ENCODE results near the gene CHRM5. TPM values are rescaled to one million over a fixed set of nuclear protein-coding genes. Genes with fewer than 3 reads are reported as not detected.
A peak's percentile ranks its signal among the peaks of the same experiment; 100 is the strongest.

Gene CHRM5
- total RNA-seq, 4 donors from 2014 or later = 0.21 to 0.98 (median 0.37) TPM

- peaks cover 0 to 18% (median 7%) of the 10 kb centered on the region in 4 donors for H3K4me1 ChIP-seq
- H3K9me3 ChIP-seq = no peaks in the 10 kb centered on the region
- 0% methylated on average over 33 to 60 of the region's 70 CpGs for WGBS, 2 donors
These were observed 70.0 kb downstream of the CHRM5 start for GRCh38 chr15:34038023-34038870.

GRCh38 chr15:34038871-34039789 lies 70.8 kb downstream of the CHRM5 start, which contains the start of gene AVEN:
Gene AVEN (minus strand): TSS chr15:34039204. CDS start chr15:34039046, 158 bp downstream.
- H3K4me1 ChIP-seq = peaks cover 0 to 18% (median 7%) of the 10 kb centered on the region in 4 donors
- peak within 1 kb of the TSS; percentile 62 to 89 (median 80) for H3K4me3 ChIP-seq
- WGBS, 2 donors = 1 to 4% methylated on average over 15 to 57 of the region's 82 CpGs
- H3K27ac ChIP-seq = peak within 1 kb of the TSS; percentile 89 to 93 (median 90)
- DNase-seq (ENCODE audit: low spot score in 2 of 2) = no peak
- no peaks in the 10 kb centered on the region for H3K9me3 ChIP-seq
- H3K27me3 ChIP-seq = no peaks in the 10 kb centered on the region
- peak in 1 of 5 experiments; percentile 0 for TF ChIP-seq CTCF (IDR thresholded peaks at IDR 0.05)
- TF ChIP-seq POLR2A (IDR thresholded peaks at IDR 0.05) = no peak
- TF ChIP-seq EP300 (IDR thresholded peaks at IDR 0.05) = no peak
- no peaks in the 10 kb centered on the region for H3K36me3 ChIP-seq

More at GRCh38 chr15:34038023-34038870, 70.0 kb downstream of the CHRM5 start:
- Histone ChIP-seq H3K27me3 (no peaks in the 10 kb centered on the region), H3K4me3 (peak overlapping the region; percentile 62 to 89 (median 80)), H3K36me3 (no peaks in the 10 kb centered on the region), H3K27ac (peak overlapping the region; percentile 89 to 93 (median 90))
- peak in 2 of 5 experiments; percentile 10 to 12 for TF ChIP-seq CTCF (IDR thresholded peaks at IDR 0.05)
- peak in 1 of 2 donors; percentile 51 for TF ChIP-seq EP300 (IDR thresholded peaks at IDR 0.05)
- peak; percentile 56 to 58 for TF ChIP-seq POLR2A (IDR thresholded peaks at IDR 0.05)
- DNase-seq (ENCODE audit: low spot score in 2 of 2) = peak; percentile 47 to 58

DNA sequence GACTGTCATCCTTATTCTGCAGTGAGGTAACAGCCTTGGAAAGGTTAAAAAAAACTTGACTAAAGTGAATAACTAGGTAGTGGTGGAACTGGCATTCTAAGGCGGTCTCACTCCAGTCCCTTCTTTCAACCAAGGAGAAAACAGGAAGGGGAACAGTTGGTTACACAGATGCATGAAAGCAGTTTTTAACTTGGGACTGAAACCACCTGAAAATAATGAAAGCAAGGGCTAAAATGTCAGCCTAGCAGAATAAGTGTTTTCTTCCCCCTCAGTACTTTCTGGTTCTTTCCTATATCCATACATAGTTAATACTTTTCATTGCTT lies 71.5 kb downstream of the CHRM5 start:
- H3K36me3 ChIP-seq = no peaks in the 10 kb centered on the region
- no peak for DNase-seq (ENCODE audit: low spot score in 2 of 2)
- H3K9me3 ChIP-seq = no peaks in the 10 kb centered on the region
- WGBS, 2 donors = 59 to 73% methylated on average over 1 of the region's 1 CpG
- no peaks in the 10 kb centered on the region for H3K27me3 ChIP-seq
- H3K4me1 ChIP-seq = peaks cover 0 to 18% (median 7%) of the 10 kb centered on the region in 4 donors
- H3K4me3 ChIP-seq = peak overlapping the region in 2 of 4 donors; percentile 62 to 89
- peak overlapping the region in 3 of 4 donors; percentile 89 to 93 (median 90) for H3K27ac ChIP-seq
- no peak for TF ChIP-seq POLR2A (IDR thresholded peaks at IDR 0.05)
- no peak for TF ChIP-seq EP300 (IDR thresholded peaks at IDR 0.05)
- TF ChIP-seq CTCF (IDR thresholded peaks at IDR 0.05) = no peak

DNA sequence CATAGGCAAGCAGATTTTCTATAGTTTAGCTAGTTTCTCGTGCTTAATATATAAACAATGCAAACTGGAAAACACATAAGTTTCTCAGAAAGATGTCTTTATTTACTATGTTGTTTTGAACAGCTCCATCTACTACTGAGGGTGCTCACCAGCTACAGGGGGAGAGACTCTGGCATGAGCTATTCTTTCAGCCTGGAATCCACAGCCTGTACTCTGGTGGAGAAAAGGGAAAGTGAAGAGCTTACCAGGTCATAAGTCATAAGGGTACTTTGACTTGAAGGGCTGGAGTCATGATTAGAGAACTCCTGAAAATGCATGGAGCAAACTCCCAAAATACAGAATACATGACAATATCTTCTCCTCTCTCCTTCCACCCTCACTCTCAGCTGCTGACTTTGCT lies 75.1 kb downstream of the CHRM5 start:
- whole genome bisulfite sequencing, 2 donors = 66 to 71% methylated on average over 1 of the region's 1 CpG
- Histone ChIP-seq H3K36me3 (no peaks in the 10 kb centered on the region), H3K4me3 (no peak overlapping the region), H3K4me1 (peaks cover 0 to 12% (median 5%) of the 10 kb centered on the region in 4 donors), H3K27ac (no peak overlapping the region), H3K9me3 (no peaks in the 10 kb centered on the region), H3K27me3 (no peaks in the 10 kb centered on the region)
- TF ChIP-seq POLR2A (IDR thresholded peaks at IDR 0.05) (no peak), CTCF (IDR thresholded peaks at IDR 0.05) (no peak), EP300 (IDR thresholded peaks at IDR 0.05) (no peak)
- no peak for DNase-seq (ENCODE audit: low spot score in 2 of 2)

Measured in tibial nerve (tissue), 4 donors.